H1 (cell line): ENCODE measurements around the gene MYO7B.

Source experiments
- EZH2 ChIP-seq: fragments of 200-600 bp; sonication (generic); IDR thresholded peaks from 2 replicates; pipeline ENCODE4 v1.7.1; 2012; ENCODE audit warnings: low read depth, mild to moderate bottlenecking, moderate library complexity, low read length, inconsistent platforms; ENCODE audit not compliant: severe bottlenecking
- JUND ChIP-seq: IDR thresholded peaks from 2 replicates; pipeline ENCODE4 v1.6.1; 2011; ENCODE audit warnings: mild to moderate bottlenecking, improper control_type of control experiment, low read length
- KDM1A ChIP-seq: fragments of 200-600, 300-600 bp; sonication (generic); IDR thresholded peaks from 2 replicates; pipeline ENCODE4 v1.7.1; 2016; ENCODE audit warnings: mild to moderate bottlenecking, low read length, borderline replicate concordance
- KDM5A ChIP-seq: fragments of 200-600 bp; IDR thresholded peaks from 2 replicates; pipeline ENCODE4 v1.7.1; 2012; ENCODE audit warnings: mild to moderate bottlenecking, low read length, inconsistent platforms, mixed read lengths
- POLR2A ChIP-seq, 2 experiments: IDR thresholded peaks; 1 replicate in 1 of 2; 2 replicates in 1 of 2; pipeline ENCODE4 v1.6.1; 2011; ENCODE audit warnings: low read depth in 2 of 2, low read length in 2 of 2, mild to moderate bottlenecking in 2 of 2; ENCODE audit errors: control extremely low read depth in 1 of 2
- YY1 ChIP-seq: IDR thresholded peaks from 2 replicates; pipeline ENCODE4 v1.6.1; 2011; ENCODE audit warnings: low read depth, mild to moderate bottlenecking, low read length
- TF ChIP-seq, protein P1 (sequence below), 3 experiments: IDR thresholded peaks; 1 replicate in 2 of 3; 2 replicates in 1 of 3; pipeline versions ENCODE4 v1.5.1 to v1.6.1; 2011; ENCODE audit warnings: low read length in 3 of 3, mild to moderate bottlenecking in 3 of 3, inconsistent platforms in 2 of 3, low read depth in 1 of 3, moderate library complexity in 1 of 3; ENCODE audit not compliant: insufficient read depth in 1 of 3; ENCODE audit errors: control extremely low read depth in 1 of 3
- TF ChIP-seq, protein P2 (sequence below): IDR thresholded peaks from 2 replicates; pipeline ENCODE4 v1.6.1; 2012; ENCODE audit warnings: inconsistent platforms

DNA sequence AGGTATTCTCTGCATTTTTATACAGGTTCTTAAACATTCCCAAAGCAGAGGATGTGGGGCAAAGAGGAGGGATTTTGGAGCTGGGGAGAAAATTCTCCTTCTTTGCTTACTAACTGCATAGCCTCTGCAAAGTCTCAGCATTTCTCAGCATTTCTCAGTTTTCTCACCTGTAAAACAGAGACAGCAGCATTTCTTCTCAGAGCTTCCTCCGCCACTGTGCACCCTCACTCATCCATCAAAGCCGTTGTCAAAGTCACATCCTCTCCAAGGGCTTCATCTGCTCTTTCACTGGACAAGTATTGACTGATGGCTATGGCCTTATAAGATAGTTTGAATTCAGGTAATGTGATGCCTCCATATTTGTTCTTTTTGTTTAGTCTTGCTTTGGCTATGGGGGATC, 17.4 kb downstream of the MYO7B start:
- TF ChIP-seq, protein P1, sequence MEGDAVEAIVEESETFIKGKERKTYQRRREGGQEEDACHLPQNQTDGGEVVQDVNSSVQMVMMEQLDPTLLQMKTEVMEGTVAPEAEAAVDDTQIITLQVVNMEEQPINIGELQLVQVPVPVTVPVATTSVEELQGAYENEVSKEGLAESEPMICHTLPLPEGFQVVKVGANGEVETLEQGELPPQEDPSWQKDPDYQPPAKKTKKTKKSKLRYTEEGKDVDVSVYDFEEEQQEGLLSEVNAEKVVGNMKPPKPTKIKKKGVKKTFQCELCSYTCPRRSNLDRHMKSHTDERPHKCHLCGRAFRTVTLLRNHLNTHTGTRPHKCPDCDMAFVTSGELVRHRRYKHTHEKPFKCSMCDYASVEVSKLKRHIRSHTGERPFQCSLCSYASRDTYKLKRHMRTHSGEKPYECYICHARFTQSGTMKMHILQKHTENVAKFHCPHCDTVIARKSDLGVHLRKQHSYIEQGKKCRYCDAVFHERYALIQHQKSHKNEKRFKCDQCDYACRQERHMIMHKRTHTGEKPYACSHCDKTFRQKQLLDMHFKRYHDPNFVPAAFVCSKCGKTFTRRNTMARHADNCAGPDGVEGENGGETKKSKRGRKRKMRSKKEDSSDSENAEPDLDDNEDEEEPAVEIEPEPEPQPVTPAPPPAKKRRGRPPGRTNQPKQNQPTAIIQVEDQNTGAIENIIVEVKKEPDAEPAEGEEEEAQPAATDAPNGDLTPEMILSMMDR (IDR thresholded peaks at IDR 0.05; ENCODE audit: control extremely low read depth in 1 of 3, insufficient read depth in 1 of 3, low read depth in 1 of 3, low read length in 3 of 3), result no peak
- TF ChIP-seq POLR2A (IDR thresholded peaks at IDR 0.05; ENCODE audit: control extremely low read depth in 1 of 2, low read depth in 2 of 2, low read length in 2 of 2), result no peak
- TF ChIP-seq, protein P2, sequence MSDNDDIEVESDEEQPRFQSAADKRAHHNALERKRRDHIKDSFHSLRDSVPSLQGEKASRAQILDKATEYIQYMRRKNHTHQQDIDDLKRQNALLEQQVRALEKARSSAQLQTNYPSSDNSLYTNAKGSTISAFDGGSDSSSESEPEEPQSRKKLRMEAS, result no peak
- TF ChIP-seq JUND, result no peak
- no peak for TF ChIP-seq EZH2
- TF ChIP-seq KDM5A, result no peak
- TF ChIP-seq KDM1A, result no peak
- no peak for TF ChIP-seq YY1
